Uterus (tissue), 4 donors: ENCODE results near the gene OR10C1. TPM values are rescaled to one million over a fixed set of nuclear protein-coding genes. Genes with fewer than 3 reads are reported as not detected.

ENCODE experiments used
- DNase-seq, 2 donors: peaks; one replicate each; pipeline ENCODE4 v3.0.0-alpha.2; 2019 to 2020
- H3K27ac ChIP-seq, 2 donors: fragments of 200-600 bp; sonication (generic); 1 replicate in 1 of 2; 2 replicates in 1 of 2; pipeline ENCODE4 v1.5.1; 2016 to 2018
- H3K27me3 ChIP-seq, 2 donors: fragments of 200-600 bp; sonication (generic); one replicate each; pipeline ENCODE4 v1.5.1; 2018 to 2019; ENCODE audit warnings: control low read depth in 1 of 2
- H3K36me3 ChIP-seq, 2 donors: fragments of 200-600 bp; sonication (generic); one replicate each; pipeline ENCODE4 v1.5.1; 2019; ENCODE audit warnings: control low read depth in 1 of 2
- H3K4me1 ChIP-seq, 2 donors: fragments of 200-600 bp; sonication (generic); one replicate each; pipeline ENCODE4 v1.5.1; 2018 to 2019; ENCODE audit warnings: control low read depth in 1 of 2
- H3K4me3 ChIP-seq, 2 donors: fragments of 200-600 bp; sonication (generic); 1 replicate in 1 of 2; 2 replicates in 1 of 2; pipeline ENCODE4 v1.5.1; 2018 to 2019; ENCODE audit warnings: mild to moderate bottlenecking in 1 of 2
- H3K9me3 ChIP-seq, 2 donors: fragments of 200-600 bp; sonication (generic); one replicate each; pipeline ENCODE4 v1.5.1; 2019; ENCODE audit warnings: control low read depth in 1 of 2
- POLR2A ChIP-seq, 2 donors: fragments of 450-650 bp; IDR thresholded peaks; one replicate each; pipeline ENCODE4 v1.6.1; 2016; ENCODE audit warnings: antibody characterized with exemption in 2 of 2, mild to moderate bottlenecking in 1 of 2, moderate library complexity in 1 of 2
- intact Hi-C: fragments of 100-400 bp; cut with DNase I; formaldehyde crosslinking; loops from one replicate; pipeline ENCODE4 v1.15.1; 2023; ENCODE audit warnings: low total_unique reads
- total RNA-seq, 4 donors: library from RNA; depleted of rRNA in 3 of 4; stranded (reverse); fragments of >200 nt in 3 of 4; gene quantifications; one replicate each; pipeline versions ENCODE4 v1.1.0 to v1.2.4, GENCODE V29; 2014 to 2023
- TF ChIP-seq, protein P1 (sequence below), 4 experiments: fragments of 200-600 bp in 2 of 4; fragments of 450-650 bp in 2 of 4; sonication (generic) in 2 of 4; IDR thresholded peaks; one replicate each; pipeline ENCODE4 v1.5.1; 2016 to 2019; ENCODE audit warnings: antibody characterized with exemption in 4 of 4, mild to moderate bottlenecking in 2 of 4, moderate library complexity in 1 of 4
- donor health status: DM: yes; HTN: yes; CAD: no.

Gene OR10C1
- total RNA-seq, 4 donors from 2014 or later, result not detected

DNA sequence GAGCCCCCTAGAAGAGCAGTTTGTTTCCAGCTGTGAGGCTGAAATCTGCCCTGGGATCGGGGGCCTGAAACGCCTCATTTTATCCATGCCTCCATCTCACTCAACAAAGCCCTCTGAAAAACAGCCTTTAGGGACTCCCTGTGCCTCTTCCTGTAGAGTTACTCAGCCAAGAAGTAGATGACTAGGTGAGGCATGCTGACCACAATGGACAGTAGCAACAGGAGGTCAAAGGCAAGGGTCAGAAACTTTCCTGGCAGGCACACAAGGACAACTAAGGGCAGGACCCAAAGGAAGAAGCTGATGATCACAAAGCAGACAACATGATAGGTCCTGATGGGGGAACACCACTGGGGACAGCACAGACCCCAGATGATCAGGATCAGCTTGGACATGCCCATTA is 35.9 kb downstream of the OR10C1 start:
- Histone ChIP-seq H3K27ac (no peak overlapping the region), H3K36me3 (no peaks in the 10 kb centered on the region), H3K4me3 (no peak overlapping the region), H3K4me1 (no peaks in the 10 kb centered on the region), H3K27me3 (no peaks in the 10 kb centered on the region), H3K9me3 (no peaks in the 10 kb centered on the region)
- intact Hi-C loops, result no loop called here
- no peak for DNase-seq
- no peak for TF ChIP-seq POLR2A (IDR thresholded peaks at IDR 0.05)
- TF ChIP-seq, protein P1, sequence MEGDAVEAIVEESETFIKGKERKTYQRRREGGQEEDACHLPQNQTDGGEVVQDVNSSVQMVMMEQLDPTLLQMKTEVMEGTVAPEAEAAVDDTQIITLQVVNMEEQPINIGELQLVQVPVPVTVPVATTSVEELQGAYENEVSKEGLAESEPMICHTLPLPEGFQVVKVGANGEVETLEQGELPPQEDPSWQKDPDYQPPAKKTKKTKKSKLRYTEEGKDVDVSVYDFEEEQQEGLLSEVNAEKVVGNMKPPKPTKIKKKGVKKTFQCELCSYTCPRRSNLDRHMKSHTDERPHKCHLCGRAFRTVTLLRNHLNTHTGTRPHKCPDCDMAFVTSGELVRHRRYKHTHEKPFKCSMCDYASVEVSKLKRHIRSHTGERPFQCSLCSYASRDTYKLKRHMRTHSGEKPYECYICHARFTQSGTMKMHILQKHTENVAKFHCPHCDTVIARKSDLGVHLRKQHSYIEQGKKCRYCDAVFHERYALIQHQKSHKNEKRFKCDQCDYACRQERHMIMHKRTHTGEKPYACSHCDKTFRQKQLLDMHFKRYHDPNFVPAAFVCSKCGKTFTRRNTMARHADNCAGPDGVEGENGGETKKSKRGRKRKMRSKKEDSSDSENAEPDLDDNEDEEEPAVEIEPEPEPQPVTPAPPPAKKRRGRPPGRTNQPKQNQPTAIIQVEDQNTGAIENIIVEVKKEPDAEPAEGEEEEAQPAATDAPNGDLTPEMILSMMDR (IDR thresholded peaks at IDR 0.05), result no peak

DNA sequence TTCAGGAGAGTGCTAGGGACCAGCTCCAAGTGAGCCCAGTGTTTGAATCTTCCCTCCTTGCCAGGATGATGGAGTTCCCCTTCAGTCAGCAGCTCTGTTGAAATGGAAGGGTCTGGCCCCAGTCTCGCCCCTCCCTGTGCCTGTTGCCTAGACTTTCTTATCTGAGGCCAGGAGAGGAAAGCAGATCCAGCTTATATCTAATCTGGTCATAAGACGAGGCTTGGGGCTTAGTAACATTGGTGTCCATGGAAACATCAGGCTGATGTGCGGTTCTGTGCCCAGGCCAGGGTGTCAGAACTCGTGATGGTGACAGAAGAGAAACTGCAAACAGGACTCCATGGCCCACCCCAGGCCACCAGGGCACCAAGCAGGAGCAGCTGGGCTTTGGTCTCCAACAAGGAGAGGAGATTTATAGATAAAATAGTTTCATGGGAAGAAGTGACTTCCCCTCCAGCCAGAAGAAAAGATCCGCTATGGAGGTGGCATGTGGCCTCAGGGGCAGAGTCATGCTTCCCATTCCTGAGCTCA is 38.9 kb downstream of the OR10C1 start:
- Histone ChIP-seq H3K36me3 (no peaks in the 10 kb centered on the region), H3K9me3 (no peaks in the 10 kb centered on the region), H3K4me3 (no peak overlapping the region), H3K27me3 (no peaks in the 10 kb centered on the region), H3K4me1 (no peaks in the 10 kb centered on the region), H3K27ac (no peak overlapping the region)
- intact Hi-C loops, result no loop called here
- TF ChIP-seq POLR2A (IDR thresholded peaks at IDR 0.05), result no peak
- TF ChIP-seq, protein P1 (IDR thresholded peaks at IDR 0.05), result no peak
- DNase-seq, result no peak

DNA sequence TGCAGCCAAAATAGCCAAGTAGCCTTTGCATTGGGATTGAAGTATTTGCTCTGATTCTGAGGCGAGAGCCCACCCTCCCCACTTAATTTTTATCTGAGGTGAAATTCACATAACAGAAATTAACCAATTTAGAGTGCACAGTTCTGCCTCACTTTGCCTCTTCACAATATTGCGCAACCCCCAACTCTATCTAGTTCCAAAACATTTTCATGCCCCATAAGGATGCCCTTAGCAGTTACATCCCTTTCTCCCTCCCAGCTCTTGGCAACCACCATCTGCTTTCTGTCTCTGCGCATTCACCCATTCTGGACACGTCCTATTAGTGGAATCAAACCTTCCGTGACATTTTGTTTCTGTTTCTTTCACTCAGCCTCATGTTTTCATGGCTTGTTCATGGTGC is 39.6 kb downstream of the OR10C1 start:
- H3K36me3 ChIP-seq, result no peaks in the 10 kb centered on the region
- no peak overlapping the region for H3K27ac ChIP-seq
- H3K4me1 ChIP-seq, result no peaks in the 10 kb centered on the region
- no peaks in the 10 kb centered on the region for H3K9me3 ChIP-seq
- no peaks in the 10 kb centered on the region for H3K27me3 ChIP-seq
- TF ChIP-seq POLR2A (IDR thresholded peaks at IDR 0.05), result no peak
- TF ChIP-seq, protein P1 (IDR thresholded peaks at IDR 0.05), result no peak
- DNase-seq, result no peak
- intact Hi-C loops, result no loop called here
- no peak overlapping the region for H3K4me3 ChIP-seq

DNA sequence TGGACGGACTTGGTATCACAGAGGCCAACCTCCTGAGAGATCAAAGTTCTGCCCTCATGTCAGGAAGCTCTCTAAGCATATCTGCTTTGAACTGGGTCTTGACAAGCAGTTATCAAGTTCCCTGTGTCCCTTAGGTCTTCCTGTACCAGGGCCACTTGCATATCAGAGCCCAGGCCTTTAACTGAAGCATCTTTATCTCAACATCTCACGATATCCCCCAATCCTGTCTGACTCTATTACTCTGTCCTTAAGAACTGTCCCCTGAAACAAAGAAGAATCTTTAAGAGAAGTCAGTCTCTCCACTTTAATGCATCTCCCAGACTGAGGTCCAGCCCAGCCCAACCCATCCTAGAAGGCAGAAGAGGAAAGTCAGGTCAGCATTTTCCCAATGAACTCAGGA is 40.5 kb downstream of the OR10C1 start:
- intact Hi-C loops, result no loop called here
- H3K4me3 ChIP-seq, result no peak overlapping the region
- no peaks in the 10 kb centered on the region for H3K27me3 ChIP-seq
- no peaks in the 10 kb centered on the region for H3K4me1 ChIP-seq
- H3K27ac ChIP-seq, result no peak overlapping the region
- H3K9me3 ChIP-seq, result no peaks in the 10 kb centered on the region
- no peaks in the 10 kb centered on the region for H3K36me3 ChIP-seq
- TF ChIP-seq, protein P1 (IDR thresholded peaks at IDR 0.05), result no peak
- TF ChIP-seq POLR2A (IDR thresholded peaks at IDR 0.05), result no peak
- DNase-seq, result no peak

DNA sequence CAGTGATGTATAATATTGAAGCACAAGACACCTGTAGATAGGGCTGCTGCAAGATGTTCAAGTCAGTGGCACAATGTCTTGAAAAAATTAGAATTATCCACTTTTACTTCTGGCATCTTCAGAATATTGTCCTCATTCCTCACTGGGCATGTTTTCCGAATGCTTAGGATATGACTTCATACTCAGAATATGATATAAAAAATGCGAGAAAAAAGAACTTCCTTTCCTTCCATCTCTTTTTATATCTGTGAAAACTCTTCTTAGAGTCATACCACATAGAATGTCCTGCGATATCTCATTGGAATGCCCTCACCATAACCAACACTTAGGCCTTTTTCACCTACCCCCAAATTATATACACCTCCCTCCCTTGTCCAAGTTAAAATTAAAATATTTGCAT is 44.1 kb downstream of the OR10C1 start:
- TF ChIP-seq POLR2A (IDR thresholded peaks at IDR 0.05), result no peak
- TF ChIP-seq, protein P1 (IDR thresholded peaks at IDR 0.05), result no peak
- Histone ChIP-seq H3K4me1 (no peaks in the 10 kb centered on the region), H3K27me3 (no peaks in the 10 kb centered on the region), H3K36me3 (no peaks in the 10 kb centered on the region), H3K4me3 (no peak overlapping the region), H3K27ac (no peak overlapping the region), H3K9me3 (no peaks in the 10 kb centered on the region)
- intact Hi-C loops, result no loop called here
- DNase-seq, result no peak
